Measurements from ENCODE around the gene ATF2. TPM values are rescaled to one million over a fixed set of nuclear protein-coding genes. Genes with fewer than 3 reads are reported as not detected.

The ATF2 gene
- total and polyA plus RNA-seq, 2 of the 4 experiments (the other 2 are of a cell fraction), result 23.2 to 60.0 TPM

DNA sequence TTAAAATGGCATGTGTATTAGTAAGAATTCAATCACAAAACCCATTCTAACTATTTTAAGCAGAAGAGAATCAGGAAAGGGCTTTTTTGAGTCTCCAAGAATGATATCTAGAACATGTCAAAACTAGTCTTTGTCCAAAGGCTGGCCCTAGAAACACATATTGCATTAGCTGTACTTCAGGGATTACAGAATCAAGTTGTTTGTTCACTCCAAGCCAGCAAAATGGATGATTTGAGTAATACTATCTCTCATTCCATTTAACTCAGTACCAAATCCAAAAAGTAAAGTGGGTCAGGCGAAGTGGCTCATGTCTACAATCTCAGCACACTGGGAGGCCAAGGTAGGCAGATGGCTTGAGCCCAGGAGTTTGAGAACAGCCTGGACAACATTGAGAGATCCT lies 41.3 kb downstream of the ATF2 start:
- no peak overlapping the region for H3K4ac ChIP-seq (ENCODE audit: low read depth, low read length)
- ChIA-PET CTCF (no interaction called here), POLR2A (ENCODE audit: unreplicated experiment) (no interaction called here)
- H3K9ac ChIP-seq (ENCODE audit: low read depth, low read length), result no peak overlapping the region
- no peak for DNase-seq
- H3K23ac ChIP-seq (ENCODE audit: low read depth, low read length), result no peak overlapping the region
- WGBS, 2 experiments (ENCODE audit: extremely low coverage in 2 of 2, insufficient read length in 1 of 2), result no CpG with 5 or more reads among the region's 1 CpG
- no peak overlapping the region for H4K5ac ChIP-seq (ENCODE audit: low read depth, low read length)
- no peak overlapping the region for H2AK9ac ChIP-seq (replicated peaks; ENCODE audit: low read depth, low read length, poor library complexity)
- 0 out of 2 replicates have a peak, but pooled peaks cover 4% of the 10 kb centered on the region for H3K9me1 ChIP-seq (ENCODE audit: insufficient read depth, low read length)
- no peaks in the 10 kb centered on the region for H3K9me3 ChIP-seq (ENCODE audit: control insufficient read depth, insufficient read depth, low read length)
- no peak overlapping the region for H4K8ac ChIP-seq (ENCODE audit: low read depth in 2 of 2, low read length in 2 of 2)
- H2BK120ac ChIP-seq (ENCODE audit: low read depth, low read length), result no peak overlapping the region
- no peaks in the 10 kb centered on the region for H3K27me3 ChIP-seq (ENCODE audit: control insufficient read depth, insufficient read depth, low read length)
- no TSS peak for BruUV-seq (replicated peaks)
- in situ Hi-C loops (cut with MboI; ENCODE audit: low sequenced_read_pairs), result no loop called here
- H3K56ac ChIP-seq (ENCODE audit: extremely low read depth, insufficient read depth, low read length), result no peak overlapping the region
- no peak for ATAC-seq (ENCODE audit: low read depth)
- no peak overlapping the region for H3K14ac ChIP-seq (replicated peaks; ENCODE audit: low read depth, low read length)
- no peak overlapping the region for H2AFZ ChIP-seq (replicated peaks; ENCODE audit: low read length, poor library complexity)
- no peak overlapping the region for H3K18ac ChIP-seq (ENCODE audit: low read depth, low read length)
- H2BK20ac ChIP-seq (ENCODE audit: low read depth, low read length), result no peak overlapping the region
- no peak overlapping the region for H4K91ac ChIP-seq (ENCODE audit: insufficient read depth, low read depth, low read length)
- peaks cover 9% of the 10 kb centered on the region; the same call in 1 of the 2 replicates for H3K36me3 ChIP-seq (ENCODE audit: control insufficient read depth, insufficient read depth, low read length)
- no peak overlapping the region for H3K27ac ChIP-seq (ENCODE audit: insufficient read depth, low read length)
- peaks cover 11 to 36% of the 10 kb centered on the region in 2 experiments; a peak in 3 of 4 replicates for H3K79me1 ChIP-seq (ENCODE audit: low read depth in 1 of 2, low read length in 2 of 2)
- no peak overlapping the region for H2BK5ac ChIP-seq (ENCODE audit: low read depth, low read length, poor library complexity, severe bottlenecking)
- intact Hi-C loops (cut with micrococcal nuclease), result no loop called here
- H3K4me3 ChIP-seq (ENCODE audit: insufficient read depth, low read depth, low read length), result no peak overlapping the region
- H3K4me1 ChIP-seq (ENCODE audit: control insufficient read depth, insufficient read depth, low read length), result no peaks in the 10 kb centered on the region
- no peak overlapping the region for H2BK15ac ChIP-seq (ENCODE audit: low read depth, low read length)
- H3K4me2 ChIP-seq (ENCODE audit: low read depth, low read length), result no peak overlapping the region
- no peak overlapping the region for H2AK5ac ChIP-seq (ENCODE audit: low read depth, low read length)
- TF ChIP-seq FOS (IDR thresholded peaks at IDR 0.05; ENCODE audit: low read depth, low read length), result no peak
- no peak for TF ChIP-seq POLR2A (IDR thresholded peaks at IDR 0.05; ENCODE audit: low read depth, low read length)
- TF ChIP-seq, protein P1, sequence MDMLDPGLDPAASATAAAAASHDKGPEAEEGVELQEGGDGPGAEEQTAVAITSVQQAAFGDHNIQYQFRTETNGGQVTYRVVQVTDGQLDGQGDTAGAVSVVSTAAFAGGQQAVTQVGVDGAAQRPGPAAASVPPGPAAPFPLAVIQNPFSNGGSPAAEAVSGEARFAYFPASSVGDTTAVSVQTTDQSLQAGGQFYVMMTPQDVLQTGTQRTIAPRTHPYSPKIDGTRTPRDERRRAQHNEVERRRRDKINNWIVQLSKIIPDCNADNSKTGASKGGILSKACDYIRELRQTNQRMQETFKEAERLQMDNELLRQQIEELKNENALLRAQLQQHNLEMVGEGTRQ (IDR thresholded peaks at IDR 0.05; ENCODE audit: low read depth, low read length), result no peak
- no peak for TF ChIP-seq RAD21 (IDR thresholded peaks at IDR 0.05; ENCODE audit: low read length)
- no peak for TF ChIP-seq MXI1 (IDR thresholded peaks at IDR 0.05; ENCODE audit: borderline replicate concordance, low read depth, low read length)
- H4K20me1 ChIP-seq (ENCODE audit: insufficient read depth, low read length), result no peaks in the 10 kb centered on the region; the same call in 1 of the 2 replicates
- dilution Hi-C loops (cut with HindIII; ENCODE audit: low sequenced_read_pairs, unreplicated experiment), result no loop called here

Data from IMR-90 (cell line).